HG03457 (cell line): ENCODE results near the gene PKD2L1.

Source experiments
- ATAC-seq: cut with Tn5 transposase; IDR thresholded peaks from one replicate; pipeline ENCODE4 v1.9.1; 2021; ENCODE audit warnings: moderate number of reproducible peaks; ENCODE audit not compliant: unreplicated experiment

Gene PKD2L1

GRCh38 chr10:100356067-100357017 is 26.3 kb upstream of the PKD2L1 start:
- ATAC-seq: no peak

DNA sequence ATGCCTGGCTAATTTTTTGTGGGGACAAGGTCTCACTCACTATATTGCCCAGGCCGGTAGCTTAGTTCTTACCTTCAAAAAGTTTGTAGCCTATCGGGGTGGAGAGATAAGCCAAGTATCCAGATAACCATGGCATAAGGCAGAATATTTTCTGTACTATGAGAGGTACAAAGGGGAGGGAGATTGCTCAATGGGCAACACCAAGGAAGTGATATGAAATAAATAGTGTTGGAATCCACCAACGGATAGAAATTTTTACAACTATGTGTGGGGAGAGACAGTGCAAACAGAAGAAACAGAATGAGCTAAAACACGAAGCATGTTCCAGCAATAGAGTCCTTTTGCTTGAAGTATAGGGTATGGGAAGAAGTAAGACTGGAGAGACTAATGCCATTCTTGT is 25.1 kb upstream of the PKD2L1 start:
- no peak for ATAC-seq

DNA sequence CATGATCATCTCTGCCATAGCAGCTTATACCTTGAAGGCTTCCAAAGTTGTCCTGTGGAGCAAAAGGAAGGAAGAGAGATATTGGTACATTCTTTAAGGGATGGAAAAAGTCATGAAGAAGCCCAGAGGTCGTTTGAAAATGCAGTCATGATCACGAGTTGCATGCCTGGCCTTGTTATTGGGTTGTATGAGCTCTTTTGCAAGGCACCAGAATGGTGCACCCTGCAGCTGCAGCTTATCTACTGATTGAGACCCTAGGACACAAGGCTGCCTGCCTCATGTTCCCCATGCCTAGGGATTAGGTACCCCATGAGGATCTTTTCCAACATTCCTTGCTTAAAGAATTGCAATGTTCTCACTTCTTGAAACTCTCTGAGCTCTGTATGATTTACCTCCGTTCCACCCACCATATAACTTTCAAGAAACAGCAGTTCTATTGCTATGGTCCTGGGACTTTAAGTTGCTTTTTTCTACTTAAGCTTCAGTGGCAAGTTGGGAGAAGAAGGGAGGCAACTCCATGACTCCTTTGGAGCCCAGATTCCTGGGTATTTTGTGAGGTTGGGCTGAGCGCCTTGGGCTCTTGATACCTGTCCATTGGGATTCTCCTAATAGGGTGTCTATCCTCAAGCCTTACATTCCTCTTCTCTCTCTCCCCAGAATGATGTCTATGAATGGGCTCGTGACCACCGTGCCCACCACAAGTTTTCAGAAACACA is 23.9 kb upstream of the PKD2L1 start:
- no peak for ATAC-seq

- no peak for ATAC-seq
Observed at GRCh38 chr10:100350914-100351485, 21.0 kb upstream of the PKD2L1 start.

- no peak for ATAC-seq
Observed at GRCh38 chr10:100349672-100350071, 19.6 kb upstream of the PKD2L1 start.

DNA sequence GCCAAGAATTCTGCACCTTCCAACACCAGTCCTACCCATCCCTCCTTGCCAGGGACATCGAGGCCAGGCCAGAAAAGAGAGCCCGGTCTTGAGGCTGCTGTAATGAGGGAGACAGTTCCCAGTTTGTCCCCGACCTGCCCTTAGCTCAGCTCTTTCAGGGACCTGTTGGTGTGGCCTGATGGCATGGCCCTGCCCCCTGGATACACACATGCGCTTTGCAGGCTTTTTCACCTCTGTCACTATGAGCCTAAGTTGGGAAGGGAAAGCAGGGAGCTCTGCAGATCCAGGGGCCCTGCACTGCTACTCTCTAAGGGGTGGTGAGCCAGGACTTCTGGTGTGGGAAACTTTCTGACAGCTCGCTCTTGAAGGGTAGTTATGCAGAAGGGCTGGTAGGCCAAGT is 19.1 kb upstream of the PKD2L1 start:
- no peak for ATAC-seq

- ATAC-seq: no peak
Observed at GRCh38 chr10:100348389-100348927, 18.4 kb upstream of the PKD2L1 start.

DNA sequence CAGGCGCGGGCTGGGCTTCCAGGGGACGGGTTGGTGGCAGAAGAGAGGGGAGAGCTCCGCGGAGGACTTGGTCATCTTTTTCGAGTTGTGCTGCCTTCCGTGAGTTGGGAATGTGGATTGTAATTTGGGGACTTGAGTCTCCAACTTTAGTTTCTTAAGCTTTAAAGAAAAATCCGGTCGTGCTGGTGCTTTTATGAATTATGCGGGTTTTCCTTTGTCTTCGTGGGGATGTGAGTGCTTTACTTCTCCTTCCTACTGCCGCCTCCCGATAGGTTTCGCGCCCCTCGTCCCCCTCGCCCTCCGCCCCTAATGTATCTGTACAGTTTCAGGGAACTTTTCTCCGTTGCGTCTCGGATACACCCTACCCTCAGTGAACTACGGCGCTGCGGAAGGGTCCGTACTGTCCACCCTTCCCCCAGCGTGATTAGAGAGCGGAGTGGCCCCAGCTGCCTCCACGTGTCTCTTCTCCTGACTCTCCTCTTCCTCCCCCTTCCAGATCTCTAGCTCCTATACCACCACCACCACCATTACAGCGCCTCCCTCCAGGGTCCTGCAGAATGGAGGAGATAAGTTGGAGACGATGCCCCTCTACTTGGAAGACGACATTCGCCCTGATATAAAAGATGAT is 17.7 kb upstream of the PKD2L1 start:
- ATAC-seq: no peak

- peak; percentile 78 for ATAC-seq
Observed at GRCh38 chr10:100346765-100347567, 16.9 kb upstream of the PKD2L1 start, which contains the start of gene SCD. Gene SCD (plus strand): TSS chr10:100347233. CDS start chr10:100347505, 272 bp downstream.

DNA sequence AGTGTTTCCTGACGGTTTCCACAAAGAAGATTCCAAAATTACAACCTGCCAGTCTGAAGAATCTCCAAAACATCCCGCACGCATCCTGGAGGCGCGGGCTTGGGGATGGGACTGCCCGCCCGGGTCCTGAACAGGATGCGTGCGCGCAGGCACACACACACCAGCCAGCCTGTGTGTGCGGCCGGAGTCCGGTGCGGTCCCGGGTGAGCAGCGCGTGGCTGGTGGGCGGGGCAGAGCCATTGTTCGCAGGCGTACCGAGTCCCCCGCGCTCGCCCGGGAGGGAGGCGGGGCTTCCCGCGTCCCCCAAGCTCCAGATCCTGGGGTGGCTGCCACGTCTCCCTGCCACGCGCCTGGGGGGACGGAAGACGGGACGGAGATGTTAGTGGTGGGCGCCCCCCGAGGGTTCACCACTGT is 16.3 kb upstream of the PKD2L1 start:
- ATAC-seq: no peak

DNA sequence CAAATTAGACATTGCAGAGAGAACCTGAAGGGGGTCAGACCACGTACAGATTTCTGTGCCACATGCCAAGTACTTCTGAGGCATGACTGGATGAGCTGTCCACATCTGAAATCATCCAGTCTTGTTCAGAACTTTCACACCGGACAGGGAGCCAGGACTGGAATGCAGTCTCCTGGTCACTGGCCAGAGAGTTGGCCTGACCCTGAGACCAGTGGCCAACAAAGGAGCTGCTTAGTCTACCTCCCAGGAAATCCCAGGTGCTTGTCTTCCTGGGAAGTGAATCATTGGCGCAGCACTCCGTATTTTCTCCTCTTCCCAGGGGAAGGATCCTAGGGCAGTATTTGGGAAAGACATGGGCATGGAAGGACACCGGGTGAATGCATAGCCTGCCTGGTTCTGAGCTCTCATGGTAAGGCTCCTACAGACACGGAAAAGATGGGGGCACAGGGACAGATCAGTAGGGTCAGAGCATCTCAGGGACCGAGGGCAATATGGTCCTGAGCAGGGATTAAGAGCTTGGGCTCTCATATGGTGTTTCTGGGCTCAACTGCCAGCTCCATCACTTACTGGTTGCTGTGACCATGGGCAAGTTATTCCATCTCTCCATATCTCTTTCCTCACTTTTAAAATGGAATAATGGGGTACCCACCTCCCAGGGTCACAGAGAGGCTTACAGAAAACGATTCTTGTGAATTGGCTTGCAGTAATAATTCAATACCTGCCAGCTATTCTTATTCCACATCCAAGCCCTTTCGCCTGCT is 15.7 kb upstream of the PKD2L1 start:
- ATAC-seq: no peak

- ATAC-seq: no peak
Observed at GRCh38 chr10:100344241-100344788, 14.3 kb upstream of the PKD2L1 start.

DNA sequence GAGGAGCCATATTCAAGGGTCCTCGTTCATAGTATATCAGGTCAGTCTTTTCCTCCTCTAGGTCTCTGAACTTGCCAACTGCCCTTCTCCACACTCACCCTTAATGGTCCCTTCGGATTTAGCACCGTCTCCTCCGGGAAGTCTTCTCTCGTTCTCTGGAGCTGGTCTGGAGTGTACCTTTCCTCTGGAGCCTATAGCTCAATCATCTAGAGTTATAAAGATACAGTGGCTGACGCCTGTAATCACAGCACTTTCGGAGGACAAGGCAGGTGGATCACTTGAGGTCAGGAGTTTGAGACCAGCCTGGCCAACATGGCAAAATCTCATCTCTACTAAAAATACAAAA is 12.6 kb upstream of the PKD2L1 start:
- no peak for ATAC-seq

- ATAC-seq: no peak
Observed at GRCh38 chr10:100341953-100342626, 12.1 kb upstream of the PKD2L1 start.

DNA sequence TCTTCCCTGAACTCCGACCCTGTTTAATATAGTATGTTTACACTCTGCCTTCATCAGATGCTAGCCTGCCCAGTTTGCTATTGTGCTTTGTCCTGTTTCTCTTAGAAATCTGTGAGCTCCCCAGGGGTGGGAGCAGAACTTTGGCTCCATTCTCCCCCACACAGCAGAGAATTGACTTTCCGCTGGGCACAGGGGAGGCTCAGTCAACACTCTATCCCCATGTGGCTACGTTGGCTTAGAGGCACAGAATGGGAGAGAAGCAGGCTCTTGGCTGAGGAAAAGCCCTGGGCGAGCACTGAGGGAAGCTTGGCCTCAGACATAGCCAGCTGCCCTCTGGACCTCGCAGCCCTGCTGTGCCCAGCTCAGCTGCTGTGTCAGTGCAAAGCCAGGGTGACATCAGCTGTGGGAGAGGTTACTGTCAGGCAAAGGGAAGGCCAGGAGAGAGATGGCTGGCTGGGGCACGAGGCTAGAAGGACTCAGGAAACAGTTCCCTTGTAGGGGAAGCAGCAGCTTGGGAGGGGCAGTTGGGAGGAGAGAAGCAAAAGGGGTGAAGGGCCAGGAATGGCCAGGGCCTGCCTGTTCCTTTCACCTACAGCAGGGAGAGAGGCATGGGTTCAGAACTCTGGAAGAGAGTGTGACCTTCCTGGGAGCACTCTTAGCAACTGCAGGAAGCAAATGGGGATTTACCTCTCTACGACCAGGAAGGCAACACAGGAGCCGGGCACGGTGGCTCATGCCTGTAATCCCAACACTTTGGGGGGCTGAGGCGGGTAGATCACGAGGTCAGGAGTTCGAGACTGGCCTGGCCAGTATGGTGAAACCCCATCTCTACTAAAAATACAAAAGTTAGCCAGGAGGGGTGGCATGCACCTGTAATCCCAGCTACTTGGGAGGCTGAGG is 11.2 kb upstream of the PKD2L1 start:
- ATAC-seq: no peak

DNA sequence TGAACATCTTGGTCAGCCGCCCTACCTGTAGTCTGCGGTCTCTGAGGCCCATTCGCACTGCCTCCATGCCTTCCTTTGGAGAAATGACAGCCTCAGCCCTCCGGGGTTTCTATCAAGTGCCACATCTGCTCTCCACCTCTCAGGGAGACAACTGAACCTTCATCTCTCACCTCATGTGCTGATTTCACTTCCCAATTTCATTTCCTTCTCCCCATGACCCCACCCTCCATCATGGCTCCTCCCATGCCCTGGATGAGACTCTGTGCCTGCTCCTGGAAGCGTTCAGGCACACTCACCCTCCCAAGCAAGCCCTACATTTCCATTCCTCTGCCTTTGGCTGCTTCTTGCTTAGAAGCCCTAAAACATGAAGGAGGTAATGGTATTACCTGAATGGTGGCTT is 9.2 kb upstream of the PKD2L1 start:
- ATAC-seq: no peak

DNA sequence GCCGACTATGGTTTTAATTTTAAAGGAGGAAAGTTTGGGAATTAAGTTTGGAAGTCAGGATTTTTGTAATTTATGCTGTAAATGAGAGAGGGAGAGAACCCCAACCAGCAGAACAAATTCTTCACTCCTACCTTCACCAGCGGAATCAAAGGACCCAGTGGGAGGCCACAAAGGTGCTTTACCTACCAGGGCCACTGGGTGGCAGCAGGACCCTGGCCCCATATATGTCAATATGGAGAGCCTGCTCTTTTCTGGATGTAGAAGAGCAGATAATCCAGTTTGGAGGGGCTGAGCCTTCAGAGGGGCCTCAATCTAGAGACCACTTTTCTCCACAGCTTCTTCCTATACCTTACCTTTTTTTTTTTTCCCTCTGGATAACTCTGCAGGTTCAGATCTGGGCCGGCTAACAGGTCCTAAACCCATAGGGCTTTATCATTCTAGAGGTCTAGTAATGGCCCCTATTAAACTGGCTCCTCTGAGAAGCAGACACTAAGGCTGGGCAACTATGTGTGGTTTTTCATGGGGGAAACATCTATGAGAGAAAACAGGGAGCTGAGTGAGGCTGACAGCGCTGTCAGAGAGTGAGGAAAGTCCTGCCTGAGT is 8.5 kb upstream of the PKD2L1 start:
- ATAC-seq: no peak
